GM10248 (cell line): Measurements from ENCODE around the gene FAM177A1.

Experiments
- CTCF ChIA-PET: fragments of 300-600 bp; sonication (Branson Sonifier 250); formaldehyde crosslinking; extraction: SDS; loops from one replicate; lab custom pipeline; 2021; ENCODE audit warnings: antibody characterized with exemption; lab: Yijun Ruan, JAX
- POLR2A ChIA-PET: fragments of 350-650 bp; sonication (Branson Sonifier 250); formaldehyde crosslinking; extraction: SDS; loops from one replicate; lab custom pipeline; 2020; ENCODE audit warnings: antibody characterized with exemption; lab: Yijun Ruan, JAX
- DNase-seq: peaks from one replicate; pipeline ENCODE4 v3.0.0; 2012; ENCODE audit errors: extremely low spot score
- CTCF ChIP-seq: IDR thresholded peaks from 2 replicates; pipeline ENCODE4 v1.5.1; 2012; ENCODE audit warnings: mild to moderate bottlenecking, low read depth; ENCODE audit errors: extremely low read depth, missing control alignments, control extremely low read depth

FAM177A1 gene

GRCh38 chr14:35043046-35043445 is 3.0 kb upstream of the FAM177A1 start:
- no peak for DNase-seq
- ChIA-PET POLR2A (no interaction called here), CTCF (interaction anchor here (1.1 to 1.5 kb wide), 5 partner anchors 11 to 54 kb away, joined by 3 to 4 read pairs (median 3); no protein-coding TSS in a partner anchor)
- TF ChIP-seq CTCF: no peak

DNA sequence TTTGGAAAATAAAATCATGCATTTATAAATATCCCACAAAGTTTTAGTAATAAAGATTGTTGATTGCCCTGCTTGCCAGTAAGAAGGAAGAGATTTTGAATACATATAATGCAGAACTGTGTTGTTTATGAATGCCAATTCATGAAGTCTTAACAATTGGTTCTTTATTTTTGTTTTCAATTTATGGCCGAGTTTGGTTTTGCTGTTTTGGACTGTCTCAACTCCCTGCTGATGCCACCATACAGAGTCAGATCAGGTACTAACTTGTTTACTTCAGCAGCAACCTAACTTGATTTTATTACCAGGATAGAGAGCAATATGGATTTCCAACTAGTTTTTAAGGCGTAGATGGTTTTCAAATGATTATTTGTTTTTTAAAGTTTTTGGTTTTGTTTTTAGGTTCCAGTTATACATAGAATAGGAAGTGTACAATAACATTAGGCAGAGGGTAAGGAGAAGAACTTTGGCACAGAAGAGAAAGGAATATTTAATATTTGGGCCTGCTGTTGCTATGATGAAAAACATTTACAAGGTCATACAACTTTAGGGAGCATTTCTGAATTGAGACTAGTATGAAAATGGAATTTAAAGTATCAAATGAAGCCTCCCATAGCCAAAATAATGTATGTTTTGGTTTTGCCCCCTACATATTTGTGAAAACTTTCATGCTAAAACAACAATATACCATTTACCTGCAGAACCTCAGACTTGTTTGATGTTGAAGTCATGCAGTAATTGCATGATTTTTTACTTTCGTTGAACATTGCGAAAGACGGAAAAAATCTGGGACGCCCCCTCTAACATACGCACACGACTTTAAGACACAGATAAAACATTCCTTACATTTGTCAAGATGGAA is 904 bp upstream of the FAM177A1 start:
- ChIA-PET POLR2A (interaction anchor here (0.6 to 1.7 kb wide), 4 partner anchors 13 to 360 kb away, joined by 3 to 5 read pairs (median 5); partner anchors contain the start of gene NFKBIA), CTCF (interaction anchor here (0.6 to 1.9 kb wide), 5 partner anchors 8 to 66 kb away, joined by 3 to 4 read pairs (median 3); no protein-coding TSS in a partner anchor)
- no peak for DNase-seq
- no peak for TF ChIP-seq CTCF

DNA sequence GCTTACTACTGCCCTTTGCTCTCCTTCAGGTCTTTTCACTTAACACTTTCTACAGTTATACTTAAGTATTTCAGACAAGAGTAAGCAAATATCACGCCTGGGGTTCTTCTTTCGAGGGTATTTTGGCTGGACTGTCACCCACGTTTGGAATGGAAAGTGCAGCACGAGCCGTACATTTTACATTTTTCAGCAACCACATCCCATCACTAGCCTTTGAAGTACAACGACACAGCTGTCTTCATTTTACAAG is 349 bp upstream of the FAM177A1 start:
- DNase-seq: peak; percentile 22
- ChIA-PET CTCF (interaction anchor here (0.6 to 1.9 kb wide), 8 partner anchors 9 to 260 kb away, joined by 3 to 4 read pairs (median 3); no protein-coding TSS in a partner anchor), POLR2A (interaction anchor here (0.6 to 1.7 kb wide), 5 partner anchors 13 to 359 kb away, joined by 3 to 7 read pairs (median 5); partner anchors contain the start of genes NFKBIA and SRP54)
- no peak for TF ChIP-seq CTCF

- POLR2A ChIA-PET: interaction anchor here (0.7 to 1.7 kb wide), 5 partner anchors 64 to 1364 kb away, joined by 3 to 7 read pairs (median 4); partner anchors contain the start of genes BAZ1A, NFKBIA and SRP54
- DNase-seq: peak; percentile 52
- TF ChIP-seq CTCF: no peak
- CTCF ChIA-PET: interaction anchor here (1.0 to 1.9 kb wide), 6 partner anchors 10 to 324 kb away, joined by 3 to 6 read pairs (median 4); no protein-coding TSS in a partner anchor
These were observed 872 bp downstream of the FAM177A1 start for GRCh38 chr14:35046751-35047536.

DNA sequence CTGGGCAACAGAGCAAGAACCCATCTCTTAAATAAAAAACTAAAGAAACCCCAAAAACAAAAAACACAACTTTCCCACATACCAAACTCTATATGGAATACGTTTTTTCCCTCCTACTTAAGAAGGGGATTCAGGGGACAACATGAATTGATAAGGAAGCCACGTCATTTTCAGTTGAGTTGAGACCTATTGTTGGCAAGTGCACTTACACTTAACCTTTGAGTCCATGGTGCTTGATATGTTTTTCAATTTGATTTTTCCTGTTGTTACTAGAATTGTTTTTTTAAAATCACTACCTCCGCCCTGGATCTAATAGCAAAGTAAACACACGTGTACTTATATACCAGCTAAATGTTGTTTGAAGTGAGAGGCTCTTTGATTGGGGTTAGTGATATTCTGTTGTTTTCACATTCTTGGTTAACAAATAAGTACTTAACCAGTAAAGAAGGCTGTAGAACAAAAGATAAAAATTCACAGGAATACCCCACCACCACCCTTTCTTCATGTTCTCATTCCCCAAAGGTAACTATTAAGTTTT is 2.0 kb downstream of the FAM177A1 start:
- CTCF ChIA-PET: interaction anchor here (0.7 to 1.8 kb wide), 3 partner anchors 93 to 759 kb away, joined by 4 to 6 read pairs (median 4); no protein-coding TSS in a partner anchor
- POLR2A ChIA-PET: no interaction called here
- no peak for DNase-seq
- TF ChIP-seq CTCF: no peak

- TF ChIP-seq CTCF: no peak
- CTCF ChIA-PET: interaction anchor here (1.0 kb wide), 1 partner anchor 10 kb away, joined by 4 read pairs; no protein-coding TSS in a partner anchor
- DNase-seq: no peak
- POLR2A ChIA-PET: no interaction called here
These were observed 4.6 kb downstream of the FAM177A1 start for GRCh38 chr14:35050652-35051051.
